HG03060 (cell line): ENCODE results near the gene HOXC13.

ENCODE experiments used
- ATAC-seq: cut with Tn5 transposase; IDR thresholded peaks from one replicate; pipeline ENCODE4 v1.9.1; 2021; ENCODE audit warnings: low read depth, moderate number of reproducible peaks; ENCODE audit not compliant: unreplicated experiment

Gene HOXC13

GRCh38 chr12:53953831-53954693, 15.4 kb downstream of the HOXC13 start:
- no peak for ATAC-seq

- ATAC-seq: no peak
These were observed 16.0 kb downstream of the HOXC13 start, which contains the start of gene HOXC12 for GRCh38 chr12:53954694-53955035. Gene HOXC12 (plus strand): TSS chr12:53954903. CDS start chr12:53954930, 27 bp downstream.

- ATAC-seq: no peak
These were observed 16.6 kb downstream of the HOXC13 start for GRCh38 chr12:53955036-53955775.

- no peak for ATAC-seq
These were observed 17.2 kb downstream of the HOXC13 start for GRCh38 chr12:53955776-53956250.

GRCh38 chr12:53956251-53956887, 17.7 kb downstream of the HOXC13 start:
- no peak for ATAC-seq

GRCh38 chr12:53956914-53957536, 18.4 kb downstream of the HOXC13 start:
- no peak for ATAC-seq

GRCh38 chr12:53958128-53958527, 19.5 kb downstream of the HOXC13 start:
- no peak for ATAC-seq

- ATAC-seq: no peak
These were observed 20.7 kb downstream of the HOXC13 start for GRCh38 chr12:53959314-53959713.

GRCh38 chr12:53960187-53961024, 21.8 kb downstream of the HOXC13 start:
- no peak for ATAC-seq

- ATAC-seq: no peak
These were observed 22.6 kb downstream of the HOXC13 start for GRCh38 chr12:53961025-53961761.

GRCh38 chr12:53963005-53963404, 24.4 kb downstream of the HOXC13 start:
- no peak for ATAC-seq

GRCh38 chr12:53963434-53964314, 25.0 kb downstream of the HOXC13 start:
- ATAC-seq: no peak

GRCh38 chr12:53964315-53964713, 25.7 kb downstream of the HOXC13 start:
- ATAC-seq: no peak

- no peak for ATAC-seq
These were observed 26.9 kb downstream of the HOXC13 start for GRCh38 chr12:53965281-53966084.

GRCh38 chr12:53966085-53966384, 27.4 kb downstream of the HOXC13 start:
- ATAC-seq: no peak

- ATAC-seq: no peak
These were observed 27.9 kb downstream of the HOXC13 start for GRCh38 chr12:53966385-53967133.

- no peak for ATAC-seq
These were observed 28.8 kb downstream of the HOXC13 start for GRCh38 chr12:53967421-53967925.
